ENCODE results near the gene CRTAP.

- no peak for TF ChIP-seq EP300 (IDR thresholded peaks at IDR 0.05)
- TF ChIP-seq POLR2A (IDR thresholded peaks at IDR 0.05), result no peak
- no peak for TF ChIP-seq CTCF (IDR thresholded peaks at IDR 0.05)
Observed at GRCh38 chr3:33134026-33134625, 20.3 kb downstream of the CRTAP start.

All from tibial nerve (tissue), 4 donors.